ENCODE measurements around the gene RHOT1.

DNA sequence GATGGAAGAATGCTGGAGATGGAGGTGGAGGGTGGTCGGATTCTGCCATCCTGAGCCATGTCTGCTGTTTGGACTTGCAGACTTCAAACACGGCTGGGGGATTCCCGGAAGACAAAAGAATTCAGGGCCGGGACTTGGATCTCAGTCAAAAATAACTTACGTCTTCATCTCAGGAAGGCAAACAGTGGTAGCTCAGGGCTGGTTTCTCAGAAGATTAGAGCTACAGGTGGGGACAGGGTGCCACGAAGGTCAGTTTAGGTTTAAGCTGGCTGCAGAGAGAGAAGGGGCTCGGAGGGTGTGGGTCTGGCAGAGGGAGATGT, 119.1 kb downstream of the RHOT1 start:
- TF ChIP-seq, protein P1, sequence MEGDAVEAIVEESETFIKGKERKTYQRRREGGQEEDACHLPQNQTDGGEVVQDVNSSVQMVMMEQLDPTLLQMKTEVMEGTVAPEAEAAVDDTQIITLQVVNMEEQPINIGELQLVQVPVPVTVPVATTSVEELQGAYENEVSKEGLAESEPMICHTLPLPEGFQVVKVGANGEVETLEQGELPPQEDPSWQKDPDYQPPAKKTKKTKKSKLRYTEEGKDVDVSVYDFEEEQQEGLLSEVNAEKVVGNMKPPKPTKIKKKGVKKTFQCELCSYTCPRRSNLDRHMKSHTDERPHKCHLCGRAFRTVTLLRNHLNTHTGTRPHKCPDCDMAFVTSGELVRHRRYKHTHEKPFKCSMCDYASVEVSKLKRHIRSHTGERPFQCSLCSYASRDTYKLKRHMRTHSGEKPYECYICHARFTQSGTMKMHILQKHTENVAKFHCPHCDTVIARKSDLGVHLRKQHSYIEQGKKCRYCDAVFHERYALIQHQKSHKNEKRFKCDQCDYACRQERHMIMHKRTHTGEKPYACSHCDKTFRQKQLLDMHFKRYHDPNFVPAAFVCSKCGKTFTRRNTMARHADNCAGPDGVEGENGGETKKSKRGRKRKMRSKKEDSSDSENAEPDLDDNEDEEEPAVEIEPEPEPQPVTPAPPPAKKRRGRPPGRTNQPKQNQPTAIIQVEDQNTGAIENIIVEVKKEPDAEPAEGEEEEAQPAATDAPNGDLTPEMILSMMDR (IDR thresholded peaks at IDR 0.05): no peak
- TF ChIP-seq POLR2A (IDR thresholded peaks at IDR 0.05): no peak

Data from lower leg skin (tissue), 3 donors.